ENCODE data around the gene ATG2B.

- TF ChIP-seq, protein P1, sequence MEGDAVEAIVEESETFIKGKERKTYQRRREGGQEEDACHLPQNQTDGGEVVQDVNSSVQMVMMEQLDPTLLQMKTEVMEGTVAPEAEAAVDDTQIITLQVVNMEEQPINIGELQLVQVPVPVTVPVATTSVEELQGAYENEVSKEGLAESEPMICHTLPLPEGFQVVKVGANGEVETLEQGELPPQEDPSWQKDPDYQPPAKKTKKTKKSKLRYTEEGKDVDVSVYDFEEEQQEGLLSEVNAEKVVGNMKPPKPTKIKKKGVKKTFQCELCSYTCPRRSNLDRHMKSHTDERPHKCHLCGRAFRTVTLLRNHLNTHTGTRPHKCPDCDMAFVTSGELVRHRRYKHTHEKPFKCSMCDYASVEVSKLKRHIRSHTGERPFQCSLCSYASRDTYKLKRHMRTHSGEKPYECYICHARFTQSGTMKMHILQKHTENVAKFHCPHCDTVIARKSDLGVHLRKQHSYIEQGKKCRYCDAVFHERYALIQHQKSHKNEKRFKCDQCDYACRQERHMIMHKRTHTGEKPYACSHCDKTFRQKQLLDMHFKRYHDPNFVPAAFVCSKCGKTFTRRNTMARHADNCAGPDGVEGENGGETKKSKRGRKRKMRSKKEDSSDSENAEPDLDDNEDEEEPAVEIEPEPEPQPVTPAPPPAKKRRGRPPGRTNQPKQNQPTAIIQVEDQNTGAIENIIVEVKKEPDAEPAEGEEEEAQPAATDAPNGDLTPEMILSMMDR (IDR thresholded peaks at IDR 0.05): no peak
- TF ChIP-seq EZH2 (IDR thresholded peaks at IDR 0.05): no peak
Measured at GRCh38 chr14:96287856-96288255, 75.3 kb downstream of the ATG2B start.

Data from neural progenitor cell (in vitro differentiated cells).